B cell (primary cell): ENCODE measurements around the gene SP140. TPM values are rescaled to one million over a fixed set of nuclear protein-coding genes. Genes with fewer than 3 reads are reported as not detected.

ENCODE experiments used
- ATAC-seq: fragments of 200-7000 bp; cut with Tn5 transposase; one replicate; pipeline ENCODE4 v1.10.0; 2021; ENCODE audit warnings: low read depth, mild to moderate bottlenecking, moderate number of reproducible peaks, moderate library complexity
- CTCF ChIA-PET: fragments of 350-600 bp; sonication (Branson Sonifier 250); formaldehyde crosslinking; loops from one replicate; lab custom pipeline; 2021; ENCODE audit warnings: antibody characterized with exemption, inconsistent platforms; lab: Charles Lee
- POLR2A ChIA-PET: fragments of 350-600 bp; sonication (Branson Sonifier 250); formaldehyde crosslinking; loops from one replicate; lab custom pipeline; 2021; ENCODE audit warnings: antibody characterized with exemption; lab: Charles Lee
- DNase-seq: peaks from one replicate; pipeline ENCODE4 v3.0.0; 2013
- H2AFZ ChIP-seq: 2 replicates; pipeline ENCODE4 v1.6.1; 2012; ENCODE audit warnings: mild to moderate bottlenecking, low read depth, low read length; ENCODE audit not compliant: insufficient read depth, poor library complexity, severe bottlenecking
- H3K27ac ChIP-seq, 2 donors: 1 replicate in 1 of 2; 2 replicates in 1 of 2; pipeline ENCODE4 v1.5.1; 2012 to 2013; ENCODE audit warnings: low read length in 2 of 2, mild to moderate bottlenecking in 2 of 2, moderate library complexity in 1 of 2
- H3K27me3 ChIP-seq, 4 experiments: fragments of 200-600 bp in 1 of 4; sonication (generic) in 1 of 4; replicated peaks in 1 of 4; 1 replicate in 2 of 4; 2 replicates in 2 of 4; pipeline versions ENCODE4 v1.6.1 to v1.7.0; 2013 to 2016; ENCODE audit warnings: low read length in 3 of 4, mild to moderate bottlenecking in 2 of 4, mixed read lengths in 1 of 4, moderate library complexity in 1 of 4; ENCODE audit not compliant: insufficient read depth in 4 of 4, control insufficient read depth in 3 of 4; ENCODE audit errors: control extremely low read depth in 1 of 4
- H3K36me3 ChIP-seq, 2 experiments: replicated peaks in 1 of 2; 1 replicate in 1 of 2; 2 replicates in 1 of 2; pipeline versions ENCODE4 v1.6.1 to v1.7.1; 2013; ENCODE audit warnings: low read length in 1 of 2; ENCODE audit not compliant: insufficient read depth in 2 of 2, control insufficient read depth in 1 of 2; ENCODE audit errors: control extremely low read depth in 1 of 2, extremely low read depth in 1 of 2
- H3K4me1 ChIP-seq, 2 donors: fragments of 200-600 bp in 1 of 2; sonication (generic) in 1 of 2; 1 replicate in 1 of 2; 2 replicates in 1 of 2; pipeline versions ENCODE4 v1.5.1 to v1.6.1; 2013 to 2017; ENCODE audit warnings: low read length in 2 of 2; ENCODE audit not compliant: control insufficient read depth in 2 of 2, insufficient read depth in 2 of 2
- H3K4me2 ChIP-seq: replicated peaks from 2 replicates; pipeline ENCODE3; 2012; ENCODE audit warnings: mild to moderate bottlenecking, low read depth, low read length; ENCODE audit not compliant: poor library complexity, severe bottlenecking
- H3K4me3 ChIP-seq, 5 experiments: fragments of 200-600 bp in 1 of 5; sonication (generic) in 1 of 5; 1 replicate in 3 of 5; 2 replicates in 2 of 5; pipeline versions ENCODE4 v1.5.1 to v1.7.0; 2011 to 2016; ENCODE audit warnings: low read length in 4 of 5, mild to moderate bottlenecking in 4 of 5, low read depth in 2 of 5, control low read depth in 1 of 5, moderate library complexity in 1 of 5; ENCODE audit not compliant: insufficient read depth in 1 of 5; ENCODE audit errors: control extremely low read depth in 1 of 5, extremely low read depth in 1 of 5
- H3K79me2 ChIP-seq: fragments of 200-600 bp; sonication (generic); one replicate; pipeline ENCODE4 v1.6.0; 2016; ENCODE audit warnings: low read length; ENCODE audit not compliant: control insufficient read depth, insufficient read depth
- H3K9ac ChIP-seq: fragments of 200-600 bp; sonication (generic); 2 replicates; pipeline ENCODE4 v1.6.1; 2017; ENCODE audit warnings: mild to moderate bottlenecking, low read length, moderate library complexity
- H3K9me3 ChIP-seq, 3 donors: one replicate each; pipeline versions ENCODE4 v1.6.1 to v1.7.1; 2013; ENCODE audit warnings: low read length in 2 of 3; ENCODE audit not compliant: control insufficient read depth in 2 of 3, insufficient read depth in 1 of 3; ENCODE audit errors: control extremely low read depth in 1 of 3
- H4K20me1 ChIP-seq: 2 replicates; pipeline ENCODE4 v1.6.0; 2012; ENCODE audit warnings: mild to moderate bottlenecking, low read length; ENCODE audit not compliant: insufficient read depth, control insufficient read depth, poor library complexity, severe bottlenecking
- H3K27ac Mint-ChIP-seq: one replicate; pipeline ENCODE4 v1.8.0; 2021; ENCODE audit warnings: mixed read lengths
- H3K27me3 Mint-ChIP-seq: one replicate; pipeline ENCODE4 v1.8.0; 2021; ENCODE audit warnings: mixed read lengths
- H3K4me1 Mint-ChIP-seq: one replicate; pipeline ENCODE4 v1.8.0; 2021; ENCODE audit warnings: mixed read lengths
- H3K4me3 Mint-ChIP-seq: one replicate; pipeline ENCODE4 v1.8.0; 2021; ENCODE audit warnings: mixed read lengths
- H3K9me3 Mint-ChIP-seq: one replicate; pipeline ENCODE4 v1.8.0; 2022; ENCODE audit warnings: mixed read lengths; ENCODE audit not compliant: insufficient read depth
- CTCF ChIP-seq: fragments of 200-600 bp; IDR thresholded peaks from one replicate; pipeline ENCODE4 v1.8.0; 2022; ENCODE audit warnings: antibody characterized with exemption, mild to moderate bottlenecking
- EZH2 ChIP-seq: IDR thresholded peaks from 2 replicates; pipeline ENCODE4 v1.6.1; 2012; ENCODE audit warnings: borderline replicate concordance, low read depth, mild to moderate bottlenecking, moderate library complexity, low read length; ENCODE audit not compliant: insufficient read depth, poor library complexity, severe bottlenecking
- WGBS: methylation state at CpG from one replicate; pipeline ENCODE4 v1.1.5; 2013; ENCODE audit warnings: missing lambda C conversion rate; ENCODE audit not compliant: insufficient coverage; 5-methylcytosine and 5-hydroxymethylcytosine counted together
- intact Hi-C: fragments of 100-400 bp; cut with micrococcal nuclease; formaldehyde crosslinking; loops from one replicate; pipeline ENCODE4 v1.10.0; 2022
- polyA plus RNA-seq: library from polyadenylated mRNA; depleted of rRNA; stranded (reverse); fragments of >200 nt; gene quantifications from 2 replicates; pipeline ENCODE4 v1.2.3, GENCODE V29; 2012
- total RNA-seq, 2 donors: library from RNA; stranded (reverse); fragments of 120-200 nt in 1 of 2; gene quantifications; 1 replicate in 1 of 2; 2 replicates in 1 of 2; pipeline versions ENCODE4 v1.2.3 to v1.2.4, GENCODE V29; 2013 to 2022

The SP140 gene
- total and polyA plus RNA-seq, 2 donors (not counting 1 experiment from before 2014, with no cell fraction given): 78.7 to 411 TPM

GRCh38 chr2:230227216-230227615 is 1.7 kb downstream of the SP140 start:
- peak overlapping the region; percentile 96 for H3K27ac Mint-ChIP-seq
- DNase-seq: peak; percentile 38

More at GRCh38 chr2:230227216-230227615, 1.7 kb downstream of the SP140 start:
- H3K27ac ChIP-seq: peak overlapping the region; percentile 86 to 87
- peaks cover 53 to 75% of the 10 kb centered on the region in 2 donors for H3K4me1 ChIP-seq
- no peak for TF ChIP-seq CTCF
- TF ChIP-seq EZH2: no peak
- H3K79me2 ChIP-seq: peaks cover 79% of the 10 kb centered on the region
- peaks cover 8 to 24% of the 10 kb centered on the region in 2 experiments for H3K36me3 ChIP-seq
- H3K9ac ChIP-seq: peak overlapping the region; percentile 73
- CTCF ChIA-PET: interaction anchor here (0.9 to 4.9 kb wide), 4 partner anchors 8 to 39 kb away, joined by 5 to 44 read pairs (median 6); partner anchors contain the start of gene SP110
- peak overlapping the region; percentile 81 for H3K4me2 ChIP-seq
- POLR2A ChIA-PET: no interaction called here
- peaks cover 3% of the 10 kb centered on the region for H4K20me1 ChIP-seq
- Mint-ChIP-seq H3K4me3 (peak overlapping the region; percentile 97), H3K4me1 (peaks cover 81% of the 10 kb centered on the region), H3K9me3 (peaks cover 7% of the 10 kb centered on the region), H3K27me3 (no peaks in the 10 kb centered on the region)
- no peak overlapping the region for H2AFZ ChIP-seq
- intact Hi-C loops: loop anchor here (2.0 to 5.0 kb wide), 4 partner anchors 42 to 385 kb away; no protein-coding TSS in a partner anchor
- no peaks in the 10 kb centered on the region for H3K27me3 ChIP-seq
- no peak for ATAC-seq
- peak overlapping the region; percentile 51 to 96 (median 72) for H3K4me3 ChIP-seq
- peaks cover 7 to 15% (median 9%) of the 10 kb centered on the region in 3 donors for H3K9me3 ChIP-seq
- WGBS: 40% methylated on average over 2 of the region's 3 CpGs
